D721Med (cell line): Measurements from ENCODE around the gene SPATS2.

ENCODE experiments used
- DNase-seq: peaks from one replicate; pipeline ENCODE4 v3.0.0; 2011; ENCODE audit warnings: low spot score; ENCODE audit not compliant: insufficient read length
- FAIRE-seq: peaks from 2 replicates; lab custom pipeline; 2011; peaks lifted over from hg19 to GRCh38; lab: Jason Lieb, UNC
- CTCF ChIP-seq: IDR thresholded peaks from 2 replicates; pipeline ENCODE4 v1.5.1; 2012; ENCODE audit warnings: mild to moderate bottlenecking, control low read depth; ENCODE audit not compliant: insufficient read depth; ENCODE audit errors: missing control alignments

The SPATS2 gene

GRCh38 chr12:49414364-49414763 is 47.1 kb downstream of the SPATS2 start:
- DNase-seq (no peak), FAIRE-seq (no peak)
- no peak for TF ChIP-seq CTCF

GRCh38 chr12:49415521-49415970 is 48.3 kb downstream of the SPATS2 start:
- TF ChIP-seq CTCF: no peak
- DNase-seq (no peak), FAIRE-seq (no peak)

DNA sequence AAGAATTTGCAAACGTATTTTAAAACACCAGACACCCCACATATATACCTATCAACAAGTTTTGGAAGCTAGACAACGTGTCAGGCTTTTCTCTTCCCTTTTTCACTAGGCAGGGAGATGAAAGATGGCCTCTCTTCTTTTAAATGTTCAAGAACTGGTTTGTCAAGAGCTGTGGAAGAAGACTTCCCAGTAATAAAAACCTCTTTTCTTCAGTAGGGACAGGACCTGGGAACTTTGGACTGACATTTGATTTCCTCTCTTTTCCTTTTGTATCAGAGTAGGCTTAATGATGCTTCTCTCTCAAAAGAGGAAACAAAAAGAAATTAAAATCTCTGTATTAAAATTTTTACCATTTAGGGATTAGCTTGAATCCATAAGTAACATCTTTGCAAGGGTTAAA is 49.6 kb downstream of the SPATS2 start:
- FAIRE-seq: no peak
- no peak for DNase-seq
- no peak for TF ChIP-seq CTCF

DNA sequence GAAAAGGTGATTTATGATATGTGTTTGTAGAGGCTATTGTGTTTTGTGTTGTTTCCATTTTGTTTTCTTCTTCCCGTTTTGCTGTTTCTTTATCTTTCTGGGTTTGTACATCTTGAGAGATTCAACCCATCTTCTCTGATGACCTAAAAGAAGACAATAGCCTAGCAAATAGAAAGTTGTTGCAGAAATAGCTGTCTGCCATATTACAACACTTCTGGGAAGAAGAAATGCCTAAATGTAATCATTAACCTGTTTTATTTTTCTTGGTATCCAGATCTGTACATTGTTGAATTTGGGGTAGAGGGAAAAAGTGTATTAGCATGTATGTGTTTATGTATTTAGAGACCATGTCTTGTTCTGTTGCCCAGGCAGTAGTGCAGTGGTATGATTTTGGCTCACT is 50.3 kb downstream of the SPATS2 start:
- DNase-seq: no peak
- TF ChIP-seq CTCF: no peak
- no peak for FAIRE-seq

- FAIRE-seq: no peak
- DNase-seq: no peak
These were observed 53.3 kb downstream of the SPATS2 start for GRCh38 chr12:49420556-49420955.

DNA sequence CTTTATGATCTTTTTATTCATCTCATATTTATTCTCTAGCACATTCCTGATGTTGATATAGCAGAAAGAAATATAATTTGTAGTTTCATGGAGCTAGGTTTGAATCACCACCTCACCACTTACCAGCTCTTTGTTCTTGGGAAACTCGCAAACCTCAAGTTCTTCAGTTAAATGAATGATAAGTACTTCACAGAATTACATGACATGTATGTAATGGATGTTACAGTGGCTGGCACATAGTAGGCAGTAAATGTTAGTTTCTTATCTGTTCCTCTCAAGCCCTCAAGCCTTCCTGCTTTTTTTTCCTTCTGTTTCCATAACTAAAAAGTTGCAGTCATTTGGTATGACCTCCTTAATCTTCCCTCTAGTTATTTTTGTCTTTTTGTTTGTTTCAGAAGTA is 54.9 kb downstream of the SPATS2 start:
- DNase-seq (no peak), FAIRE-seq (no peak)
- no peak for TF ChIP-seq CTCF

More at GRCh38 chr12:49420556-49420955, 53.3 kb downstream of the SPATS2 start:
- no peak for TF ChIP-seq CTCF

- TF ChIP-seq CTCF: no peak
- FAIRE-seq (no peak), DNase-seq (no peak)
These were observed 61.5 kb downstream of the SPATS2 start for GRCh38 chr12:49428793-49429192.
